GM21381 (cell line): ENCODE measurements around the gene DPP4.
"Not testable (repeated sequence)": the region's sequence is repeated elsewhere in the genome, so short reads cannot be mapped to it uniquely, and the experiment has no call there.

Experiments
- ATAC-seq: cut with Tn5 transposase; IDR thresholded peaks from one replicate; pipeline ENCODE4 v1.9.1; 2021; ENCODE audit warnings: mild to moderate bottlenecking, moderate library complexity; ENCODE audit not compliant: unreplicated experiment

Gene DPP4

DNA sequence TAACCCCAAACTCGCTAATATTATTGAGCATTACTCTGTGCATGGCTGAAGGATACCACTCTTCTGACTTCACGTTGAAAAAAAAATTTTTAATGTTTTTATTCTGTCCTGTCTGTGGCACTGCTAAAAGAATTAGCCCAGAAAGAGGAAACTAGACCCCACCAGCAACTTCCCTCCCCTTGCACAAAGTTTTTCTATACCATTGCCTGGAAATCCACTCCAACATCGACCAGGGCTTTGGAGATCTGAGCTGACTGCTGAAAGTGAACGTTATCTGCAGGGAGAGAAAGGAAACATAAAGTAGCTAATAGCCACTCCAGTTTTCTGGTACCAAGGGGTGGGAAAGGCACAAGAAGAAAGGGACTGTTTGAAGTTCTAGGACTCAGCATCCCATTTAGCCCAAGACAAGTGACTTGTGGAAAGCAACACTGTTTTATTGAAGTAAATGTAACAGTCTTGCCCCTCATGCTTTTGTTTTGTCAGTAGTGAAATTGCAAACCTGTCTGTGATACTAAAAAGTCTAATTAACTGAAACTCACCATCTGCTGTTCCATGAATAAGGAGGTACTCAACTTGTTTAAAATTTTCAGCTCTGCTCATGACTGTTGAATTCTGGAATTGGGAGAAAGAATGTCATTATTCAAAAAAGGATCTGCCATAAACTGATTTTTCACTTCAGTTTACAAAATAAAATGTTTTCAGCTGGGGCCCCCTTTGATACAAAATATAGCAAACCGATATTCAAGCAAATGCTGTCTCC is 79.1 kb downstream of the DPP4 start:
- no peak for ATAC-seq

GRCh38 chr2:161992531-161992930 is 81.5 kb downstream of the DPP4 start:
- peak; percentile 69 for ATAC-seq

- no peak for ATAC-seq
Measured at GRCh38 chr2:161991991-161992390, 82.0 kb downstream of the DPP4 start.

GRCh38 chr2:161990741-161991140 is 83.3 kb downstream of the DPP4 start:
- ATAC-seq: no peak

DNA sequence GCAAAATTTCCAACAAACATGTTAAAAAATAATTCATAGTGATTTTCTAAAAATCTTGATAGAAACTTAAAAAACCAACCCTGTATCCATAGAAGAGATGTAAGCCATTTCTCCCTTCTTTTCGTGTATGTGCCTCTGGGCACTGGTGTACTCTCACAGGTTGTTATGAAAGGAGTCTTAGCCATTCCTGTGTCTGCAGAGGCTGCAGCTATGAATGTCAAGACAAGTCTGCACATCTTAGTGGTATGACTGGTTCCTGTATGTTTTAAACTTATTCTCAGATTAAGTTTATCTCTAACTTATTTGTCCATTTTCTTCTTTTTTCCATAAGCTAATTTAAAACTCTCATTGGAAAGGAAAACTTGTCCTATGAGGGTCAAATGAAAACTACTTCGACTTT is 84.0 kb downstream of the DPP4 start:
- ATAC-seq: no peak

- no peak for ATAC-seq
Measured at GRCh38 chr2:161988589-161988988, 85.4 kb downstream of the DPP4 start.

DNA sequence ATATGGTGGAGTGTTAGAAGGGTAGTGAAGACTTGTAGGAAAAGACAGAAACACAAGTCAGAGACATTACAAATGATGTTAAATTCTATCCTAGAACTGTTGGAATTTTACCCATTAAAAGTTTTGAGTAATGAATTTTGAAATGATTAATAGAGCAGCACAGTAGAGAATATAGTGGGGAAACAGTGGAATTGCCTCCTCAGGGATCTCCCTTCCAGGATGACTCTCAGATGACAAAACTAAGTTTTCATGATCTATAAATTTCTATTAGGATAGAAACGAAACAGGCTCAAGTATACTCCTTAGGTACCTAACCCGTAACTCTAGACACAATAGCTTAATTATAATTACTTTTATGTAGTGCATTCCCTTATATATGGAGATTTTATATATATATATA is 86.7 kb downstream of the DPP4 start:
- ATAC-seq: no peak

GRCh38 chr2:161983866-161984265 is 90.1 kb downstream of the DPP4 start:
- ATAC-seq: no peak

- ATAC-seq: no peak
Measured at GRCh38 chr2:161983331-161983651, 90.7 kb downstream of the DPP4 start.

DNA sequence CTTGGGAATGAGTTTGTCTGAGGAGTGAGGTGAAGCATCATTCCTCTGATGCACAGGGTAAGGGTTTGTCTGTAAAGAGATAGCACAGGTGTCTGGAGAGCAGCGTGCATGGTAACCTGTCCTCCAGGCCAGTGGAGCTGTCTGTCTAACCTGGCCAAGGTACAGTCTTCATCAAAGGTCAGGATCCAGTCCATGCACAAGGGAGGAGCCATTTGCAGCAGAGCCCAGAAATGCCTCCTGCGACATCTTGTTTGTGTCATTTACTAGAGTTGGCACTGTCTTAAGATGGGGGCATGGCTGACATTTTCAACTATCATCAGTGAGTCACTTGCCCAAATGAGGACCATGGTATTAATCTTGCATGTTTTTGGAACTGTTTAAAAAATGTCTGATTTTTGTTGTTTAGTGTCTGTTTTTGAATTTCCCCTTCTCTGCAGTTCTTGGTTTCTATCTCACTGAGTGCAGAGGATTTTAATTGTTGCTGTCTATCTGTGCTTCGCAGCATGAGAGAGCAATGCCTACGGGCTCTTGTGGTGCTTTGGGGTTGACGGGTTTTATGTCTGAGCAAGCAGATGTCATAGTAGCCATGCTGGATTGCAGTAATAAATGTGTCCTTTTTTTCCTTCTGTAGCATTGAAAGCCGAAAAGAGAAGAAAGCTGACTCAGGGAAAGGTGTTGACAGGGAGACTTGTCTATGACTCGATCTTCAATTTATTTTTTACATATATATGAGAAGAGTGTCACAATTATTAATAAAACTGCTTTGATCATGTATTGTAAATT is 91.3 kb downstream of the DPP4 start:
- ATAC-seq: no peak

DNA sequence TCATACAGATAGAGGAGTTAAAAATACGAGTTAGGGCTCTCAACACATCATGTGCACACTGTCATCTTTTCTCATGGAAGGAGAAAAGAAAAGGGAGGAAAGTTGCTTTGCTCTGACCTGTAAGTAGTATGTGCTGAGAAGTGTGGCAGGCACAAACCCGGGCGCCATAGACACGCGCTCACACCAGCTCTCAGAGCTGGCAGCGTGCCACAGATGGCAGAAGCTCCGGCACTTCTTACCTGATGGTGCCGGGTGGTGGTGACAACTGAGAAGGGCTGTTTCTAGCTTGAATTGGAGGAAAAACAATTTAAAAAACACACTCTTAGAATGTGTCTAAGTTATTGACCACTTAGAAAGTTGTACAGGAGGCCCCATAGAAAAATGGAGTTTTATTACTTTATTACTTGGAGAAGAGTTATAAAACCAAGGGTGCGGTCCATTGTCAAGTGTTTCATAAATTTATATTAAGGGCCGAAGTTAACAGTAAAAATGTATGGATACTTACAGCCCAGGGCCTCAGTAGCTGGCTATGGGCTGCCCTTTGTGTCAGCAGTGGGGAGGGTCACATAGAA is 92.2 kb downstream of the DPP4 start:
- ATAC-seq: no peak

DNA sequence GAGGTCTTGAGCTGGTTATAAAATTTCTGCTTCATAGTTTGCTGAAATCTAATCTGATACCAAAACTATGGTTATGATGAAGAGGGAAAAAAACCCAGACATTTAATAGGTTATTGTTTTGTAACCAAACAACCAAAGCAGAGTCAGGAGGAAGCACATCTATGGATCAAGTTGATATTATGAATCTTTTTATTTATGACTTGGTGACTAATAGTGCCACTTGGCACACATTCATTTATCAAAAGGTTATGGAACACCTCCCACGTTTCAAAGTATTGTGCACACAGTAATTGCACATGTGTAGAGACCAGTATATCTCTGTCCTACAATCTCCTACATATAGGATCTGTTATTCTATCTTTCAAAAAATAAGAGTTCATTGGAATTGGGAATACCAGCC is 93.0 kb downstream of the DPP4 start:
- ATAC-seq: no peak

- no peak for ATAC-seq
Measured at GRCh38 chr2:161979490-161979889, 94.5 kb downstream of the DPP4 start.

DNA sequence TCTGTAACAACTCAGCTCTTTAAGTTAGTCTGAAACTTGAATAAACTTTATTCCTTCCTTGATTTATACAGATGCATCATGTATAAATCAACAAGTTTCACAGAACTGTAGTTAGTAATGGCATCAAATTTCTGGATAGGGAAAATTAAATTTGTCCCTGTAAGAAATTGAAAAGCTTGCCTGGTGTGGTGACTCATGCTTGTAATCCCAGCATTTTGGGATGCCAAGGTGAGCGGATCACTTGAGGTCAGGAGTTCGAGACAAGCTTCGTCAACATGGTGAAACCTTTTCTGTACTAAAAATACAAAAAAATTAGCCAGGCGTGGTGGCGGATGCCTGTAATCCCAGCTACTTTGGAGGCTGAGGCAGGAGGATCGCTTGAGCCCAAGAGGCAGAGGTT is 96.1 kb downstream of the DPP4 start:
- not testable (repeated sequence) for ATAC-seq

DNA sequence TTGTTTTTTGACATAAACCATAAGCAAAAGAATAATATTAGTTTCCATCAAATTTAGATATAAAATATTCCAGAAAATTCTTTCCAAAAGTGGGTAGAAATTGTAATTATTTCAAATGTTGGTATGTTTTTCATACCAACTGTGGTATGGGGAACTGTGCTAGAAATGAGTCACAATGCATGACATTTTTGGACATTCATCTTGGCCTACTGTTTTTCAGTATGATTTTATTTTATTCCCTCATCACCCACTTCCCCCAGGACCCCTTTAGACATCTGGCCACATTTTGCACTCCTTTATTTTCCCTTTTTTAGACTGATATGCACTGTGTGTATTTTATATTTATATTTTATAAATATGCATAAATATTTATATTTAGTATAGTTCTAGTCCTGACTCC is 97.1 kb downstream of the DPP4 start:
- no peak for ATAC-seq

- ATAC-seq: no peak
Measured at GRCh38 chr2:161976295-161976694, 97.7 kb downstream of the DPP4 start.

- no peak for ATAC-seq
Measured at GRCh38 chr2:161975813-161976160, 98.2 kb downstream of the DPP4 start.

- no peak for ATAC-seq
Measured at GRCh38 chr2:161975062-161975812, 98.8 kb downstream of the DPP4 start.

DNA sequence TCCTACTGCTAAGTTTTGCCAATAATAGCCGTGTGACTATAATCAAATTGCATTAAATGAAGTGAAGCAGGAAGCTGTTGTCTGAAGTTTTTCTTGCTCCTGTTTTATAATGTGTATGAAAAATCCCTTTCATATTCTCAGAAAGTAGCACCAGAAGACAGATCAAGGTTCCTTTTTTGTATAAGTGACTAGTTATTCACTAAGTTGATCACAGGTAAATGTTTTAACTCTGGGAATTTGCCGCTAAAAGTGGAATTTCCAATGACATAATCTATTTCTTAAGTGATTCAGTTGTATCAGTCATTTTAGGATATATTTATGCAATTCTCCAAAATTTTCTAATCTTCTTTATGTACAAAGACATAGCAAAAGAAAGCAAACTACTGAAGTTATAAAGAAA is 99.6 kb downstream of the DPP4 start:
- no peak for ATAC-seq

DNA sequence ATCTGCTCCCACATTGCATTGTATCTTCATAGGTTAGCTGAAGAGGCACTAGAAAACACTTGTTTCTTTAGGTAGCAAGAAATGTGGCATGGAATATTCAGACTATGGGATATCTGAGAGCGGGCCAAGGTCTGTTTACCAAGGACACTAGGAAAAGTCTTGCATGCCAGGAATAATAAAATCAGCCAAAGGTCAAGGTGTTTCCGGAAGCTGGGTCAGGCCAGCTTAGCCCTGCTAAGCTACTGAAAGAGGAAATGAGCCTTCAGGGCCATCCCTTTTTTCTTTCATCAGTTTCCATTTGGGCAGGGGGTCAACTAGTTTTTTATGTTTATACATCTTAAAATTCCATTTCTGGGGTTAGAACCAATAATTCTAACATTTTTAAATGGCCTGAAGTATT is 101.1 kb downstream of the DPP4 start:
- no peak for ATAC-seq

- ATAC-seq: no peak
Measured at GRCh38 chr2:161972232-161972631, 101.8 kb downstream of the DPP4 start.

DNA sequence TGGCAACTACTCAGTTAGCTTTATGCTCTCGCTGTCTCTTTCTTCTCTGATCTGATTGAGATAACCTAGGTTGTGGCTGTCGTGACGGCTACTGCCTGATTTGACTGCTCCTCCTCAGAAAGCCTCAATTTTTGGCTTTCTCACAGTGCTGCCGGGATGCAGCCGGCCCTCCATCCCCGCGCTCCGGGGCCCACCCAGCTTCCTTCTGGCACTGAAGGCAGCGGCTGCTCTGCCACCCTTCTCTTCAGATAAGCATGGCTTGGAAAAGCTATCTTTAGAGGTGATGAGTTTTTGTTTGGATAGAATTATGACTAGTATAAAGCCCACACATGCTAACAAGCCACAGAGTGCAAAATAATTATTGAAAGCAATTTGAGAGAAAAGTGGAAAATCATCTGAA is 102.5 kb downstream of the DPP4 start:
- ATAC-seq: no peak
